HG03097 (cell line): ENCODE data around the gene SYCN.
"Not testable (repeated sequence)": the region's sequence is repeated elsewhere in the genome, so short reads cannot be mapped to it uniquely, and the experiment has no call there.

Experiments used
- ATAC-seq: cut with Tn5 transposase; IDR thresholded peaks from one replicate; pipeline ENCODE4 v1.9.1; 2021; ENCODE audit not compliant: unreplicated experiment, low FRiP score

Gene SYCN

GRCh38 chr19:39230096-39230764 is 26.2 kb upstream of the SYCN start:
- no peak for ATAC-seq

DNA sequence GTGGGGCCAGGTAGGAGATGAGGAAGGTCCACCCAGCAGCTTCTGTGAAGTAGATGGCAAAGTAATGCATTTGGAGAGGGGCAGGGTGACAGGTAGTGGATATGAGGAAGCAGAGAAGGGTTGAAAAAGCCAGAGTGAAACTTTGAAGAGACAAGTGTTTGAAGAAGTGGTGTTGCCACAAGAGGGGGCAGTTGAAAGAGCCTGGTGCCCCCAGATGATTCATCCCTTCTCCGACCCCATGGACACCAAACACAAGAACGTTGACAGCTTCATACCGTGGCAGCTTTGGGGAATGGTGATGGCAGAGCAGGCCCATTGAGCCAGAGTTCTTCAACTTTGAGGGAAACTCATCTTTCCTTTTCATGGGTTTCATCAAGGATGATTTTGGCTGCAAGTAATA is 20.8 kb upstream of the SYCN start:
- ATAC-seq: no peak

GRCh38 chr19:39223703-39224279 is 19.7 kb upstream of the SYCN start:
- no peak for ATAC-seq

DNA sequence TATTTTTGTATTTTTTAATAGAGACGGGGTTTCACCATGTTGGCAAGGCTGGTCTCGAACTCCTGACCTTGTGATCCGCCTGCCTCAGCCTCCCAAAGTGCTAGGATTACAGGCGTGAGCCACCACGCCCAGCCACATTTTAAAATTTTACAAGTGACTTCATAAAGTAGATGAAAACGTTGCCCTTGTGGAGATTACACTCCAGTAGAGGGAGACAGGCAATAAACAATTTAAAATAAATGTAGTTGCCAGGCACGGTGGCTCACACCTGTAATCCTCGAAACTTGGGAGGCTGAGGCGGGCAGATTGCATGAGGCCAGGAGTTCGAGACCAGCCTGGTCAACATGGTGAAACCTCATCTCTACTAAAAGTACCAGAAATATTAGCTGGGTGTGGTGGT is 15.0 kb upstream of the SYCN start:
- ATAC-seq: not testable (repeated sequence)

- no peak for ATAC-seq
Observed at GRCh38 chr19:39218230-39219007, 14.4 kb upstream of the SYCN start.

DNA sequence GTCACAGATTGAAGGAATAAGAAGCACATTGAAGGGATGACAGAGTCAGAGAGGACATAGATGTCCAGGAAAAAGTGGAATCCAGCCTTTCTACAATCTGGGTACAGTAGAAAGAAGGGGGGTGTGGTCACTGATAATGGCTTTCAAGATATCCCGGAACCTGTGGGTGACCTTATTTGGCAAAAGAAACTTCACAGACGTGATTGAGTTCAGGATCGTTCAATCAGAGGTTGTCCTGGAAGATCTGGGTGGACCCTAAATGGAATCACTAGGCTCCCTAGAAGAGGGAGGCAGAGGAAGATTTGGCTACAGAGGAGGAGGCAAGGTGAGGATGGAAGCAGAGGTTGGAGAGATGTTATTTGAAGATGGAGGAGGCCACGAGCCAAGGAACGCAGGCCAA is 13.0 kb upstream of the SYCN start:
- no peak for ATAC-seq

DNA sequence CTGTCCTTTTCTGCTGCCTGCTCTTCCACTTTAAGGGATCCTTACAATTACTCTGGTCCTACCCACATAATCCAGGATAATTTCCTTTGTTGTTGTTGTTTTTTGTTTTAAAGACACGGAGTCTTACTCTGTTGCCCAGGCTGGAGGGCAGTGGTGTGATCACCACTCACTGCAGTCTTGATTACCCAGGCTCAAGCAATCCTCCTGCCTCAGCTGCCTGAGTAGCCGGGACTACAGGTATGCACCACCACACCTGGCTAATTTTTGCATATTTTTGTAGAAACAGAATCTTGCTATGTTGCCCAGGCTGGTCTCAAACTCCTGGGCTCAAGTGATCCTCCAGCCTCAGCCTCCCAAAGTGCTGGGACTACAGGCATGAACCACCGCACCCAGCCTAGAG is 11.3 kb upstream of the SYCN start:
- ATAC-seq: not testable (repeated sequence)

DNA sequence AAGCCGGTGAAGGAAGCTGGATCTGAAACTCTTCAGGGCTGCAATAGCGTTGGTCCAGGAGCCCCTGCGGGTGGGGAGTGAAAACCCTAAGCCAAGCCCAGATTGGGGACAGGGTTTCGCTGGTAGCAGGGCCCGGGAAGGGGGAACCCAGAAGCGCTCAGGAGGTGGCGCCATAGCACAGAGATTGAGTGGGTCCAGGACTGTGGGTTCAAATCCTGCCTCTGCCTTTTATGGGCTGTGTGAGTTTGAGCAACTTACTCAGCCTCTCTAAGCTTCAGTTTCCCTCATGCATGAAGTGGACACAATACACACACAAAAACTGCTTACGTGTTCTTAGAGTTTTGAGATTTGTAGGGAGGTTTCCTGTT is 8.3 kb upstream of the SYCN start:
- no peak for ATAC-seq

GRCh38 chr19:39211731-39212374 is 7.8 kb upstream of the SYCN start:
- no peak for ATAC-seq

GRCh38 chr19:39209196-39209595 is 5.1 kb upstream of the SYCN start:
- no peak for ATAC-seq

DNA sequence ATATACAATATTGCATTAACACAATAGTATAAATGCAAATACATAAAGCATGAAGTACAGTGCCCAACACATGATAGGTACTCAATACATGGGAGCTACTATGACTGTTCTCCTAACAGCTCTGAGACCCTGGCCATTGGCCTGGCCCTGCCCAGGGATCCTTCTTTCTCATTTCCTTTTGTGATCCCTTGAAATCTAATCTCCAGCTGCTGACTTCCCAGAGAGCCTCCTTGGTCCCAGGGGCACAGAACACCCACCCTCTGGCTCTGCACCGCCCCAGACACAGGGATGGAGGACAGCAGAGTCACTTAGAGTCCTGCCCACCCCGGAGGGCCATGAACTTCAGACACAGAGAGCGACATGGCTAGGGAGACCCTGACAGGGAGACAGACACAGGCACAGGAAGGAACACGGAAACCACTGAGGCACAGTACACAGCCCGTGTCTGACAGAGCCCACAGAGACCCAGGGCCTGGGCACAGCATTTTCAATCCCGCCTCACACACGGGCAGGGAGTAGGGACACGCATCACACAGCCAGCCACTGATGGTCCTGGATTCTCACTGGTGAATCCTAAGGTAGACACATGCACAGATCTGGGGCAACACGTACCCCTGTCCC is 4.2 kb upstream of the SYCN start:
- no peak for ATAC-seq

- no peak for ATAC-seq
Observed at GRCh38 chr19:39207293-39207836, 3.3 kb upstream of the SYCN start.

DNA sequence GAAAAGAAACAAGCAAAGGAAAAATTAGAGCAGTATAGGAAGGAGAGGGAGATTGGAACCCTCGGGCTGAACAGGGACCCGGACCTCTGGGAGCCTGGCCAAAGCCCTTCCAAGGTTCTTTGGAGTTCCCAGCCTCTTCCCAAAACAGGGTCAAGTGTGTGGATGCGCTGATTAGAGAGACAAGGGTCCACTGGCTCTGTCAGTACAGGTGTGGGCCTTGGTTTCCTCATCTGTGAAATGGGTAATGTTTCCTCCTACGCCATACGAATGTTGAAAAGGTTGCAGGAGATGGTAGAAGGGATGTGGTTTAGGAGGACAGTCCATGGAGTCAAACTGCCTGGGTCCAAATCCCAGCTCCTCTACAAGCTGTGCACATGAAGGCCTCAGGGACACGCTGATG is 2.1 kb upstream of the SYCN start:
- no peak for ATAC-seq

DNA sequence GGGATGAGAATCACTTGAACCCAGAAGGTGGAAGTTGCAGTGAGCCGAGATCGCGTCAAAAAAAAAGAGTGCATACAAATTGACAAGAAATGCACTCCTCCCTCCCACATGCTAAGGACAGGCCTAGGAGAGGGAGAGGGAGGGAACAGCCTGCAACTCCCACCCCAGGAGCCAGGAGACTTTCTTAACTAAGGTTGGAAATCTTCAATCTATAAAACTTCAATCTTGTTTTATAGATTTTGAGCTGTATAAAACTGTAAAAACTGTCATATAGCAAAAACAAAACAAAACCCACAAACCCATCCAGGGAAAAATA is 1.3 kb upstream of the SYCN start:
- ATAC-seq: no peak

DNA sequence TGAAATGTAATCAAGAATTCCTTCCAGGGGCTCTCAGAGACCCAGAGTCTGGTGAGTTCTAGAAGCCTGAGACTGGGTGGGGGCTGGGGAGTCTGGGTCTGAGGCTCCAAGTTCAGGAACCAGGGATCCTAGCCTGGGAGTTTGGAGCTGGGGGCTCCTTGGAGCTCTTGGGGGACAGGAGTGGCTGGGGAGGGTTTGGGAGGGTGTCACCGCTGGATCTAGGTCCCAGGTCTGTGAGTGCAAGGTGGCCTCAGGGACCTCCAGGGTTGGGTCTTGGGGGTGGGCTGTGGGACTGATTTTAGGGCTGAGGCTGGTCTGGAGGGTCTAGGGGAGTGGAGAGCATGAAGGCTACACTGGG is 1.1 kb downstream of the SYCN start:
- no peak for ATAC-seq

DNA sequence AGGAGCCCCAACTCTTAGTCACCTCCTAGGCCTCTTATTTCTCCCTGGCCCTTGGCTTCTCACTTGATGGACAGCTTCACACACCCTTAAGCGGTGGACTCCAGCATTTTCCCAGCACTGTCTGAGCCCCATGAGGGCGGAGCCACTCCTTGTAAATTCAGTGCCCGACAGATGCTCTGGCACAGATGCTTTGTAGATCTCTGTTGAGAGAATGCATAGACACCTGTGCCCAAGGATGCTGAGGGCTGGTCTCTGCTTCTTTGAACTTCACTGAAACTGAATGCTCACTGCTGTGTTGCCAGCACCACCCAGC is 3.3 kb downstream of the SYCN start:
- ATAC-seq: no peak

- no peak for ATAC-seq
Observed at GRCh38 chr19:39200066-39200802, 3.8 kb downstream of the SYCN start.

- ATAC-seq: no peak
Observed at GRCh38 chr19:39199025-39199424, 5.0 kb downstream of the SYCN start.

GRCh38 chr19:39197808-39198207 is 6.3 kb downstream of the SYCN start:
- ATAC-seq: no peak

GRCh38 chr19:39196860-39197562 is 7.1 kb downstream of the SYCN start, which contains the start of gene NCCRP1:
Gene NCCRP1, plus strand, starts transcription at chr19:39196964. Its CDS starts 19 bp downstream, at chr19:39196983.
- no peak for ATAC-seq
